ENCODE results near the gene LZTR1. TPM values are rescaled to one million over a fixed set of nuclear protein-coding genes. Genes with fewer than 3 reads are reported as not detected.
"Not testable (repeated sequence)": the region's sequence is repeated elsewhere in the genome, so short reads cannot be mapped to it uniquely, and the experiment has no call there.

Gene LZTR1
- total and polyA plus RNA-seq, 4 donors = 7.9 to 32.5 (median 13.2) TPM

DNA sequence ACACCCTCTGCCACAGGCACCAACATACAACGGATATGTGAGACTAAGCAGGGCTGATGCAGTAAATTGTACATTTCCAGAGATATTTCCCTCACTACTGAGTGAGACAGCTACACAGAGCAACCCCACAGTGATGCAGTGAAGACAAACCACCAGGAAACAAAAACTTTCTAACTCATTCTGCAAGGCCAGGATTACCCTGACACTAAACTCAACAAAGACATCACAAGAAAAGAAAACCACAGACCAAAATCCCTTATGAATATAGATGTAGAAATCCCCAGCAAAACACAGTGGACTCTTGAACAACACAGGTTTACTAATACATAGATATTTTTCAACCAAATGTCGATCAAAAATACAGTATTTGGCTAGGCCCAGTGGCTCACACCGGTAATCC lies 51.8 kb downstream of the LZTR1 start (continued):
- TF ChIP-seq, protein P1, sequence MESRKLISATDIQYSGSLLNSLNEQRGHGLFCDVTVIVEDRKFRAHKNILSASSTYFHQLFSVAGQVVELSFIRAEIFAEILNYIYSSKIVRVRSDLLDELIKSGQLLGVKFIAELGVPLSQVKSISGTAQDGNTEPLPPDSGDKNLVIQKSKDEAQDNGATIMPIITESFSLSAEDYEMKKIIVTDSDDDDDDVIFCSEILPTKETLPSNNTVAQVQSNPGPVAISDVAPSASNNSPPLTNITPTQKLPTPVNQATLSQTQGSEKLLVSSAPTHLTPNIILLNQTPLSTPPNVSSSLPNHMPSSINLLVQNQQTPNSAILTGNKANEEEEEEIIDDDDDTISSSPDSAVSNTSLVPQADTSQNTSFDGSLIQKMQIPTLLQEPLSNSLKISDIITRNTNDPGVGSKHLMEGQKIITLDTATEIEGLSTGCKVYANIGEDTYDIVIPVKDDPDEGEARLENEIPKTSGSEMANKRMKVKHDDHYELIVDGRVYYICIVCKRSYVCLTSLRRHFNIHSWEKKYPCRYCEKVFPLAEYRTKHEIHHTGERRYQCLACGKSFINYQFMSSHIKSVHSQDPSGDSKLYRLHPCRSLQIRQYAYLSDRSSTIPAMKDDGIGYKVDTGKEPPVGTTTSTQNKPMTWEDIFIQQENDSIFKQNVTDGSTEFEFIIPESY (IDR thresholded peaks at IDR 0.05) = no peak
- TF ChIP-seq RAD21 (IDR thresholded peaks at IDR 0.05) (no peak), FOXA2 (IDR thresholded peaks at IDR 0.05) (no peak), HNF4G (IDR thresholded peaks at IDR 0.05) (no peak), RXRA (IDR thresholded peaks at IDR 0.05) (no peak), TAF1 (conservative IDR thresholded peaks at IDR 0.05) (no peak), JUND (IDR thresholded peaks at IDR 0.05) (no peak)
- TF ChIP-seq, protein P2, sequence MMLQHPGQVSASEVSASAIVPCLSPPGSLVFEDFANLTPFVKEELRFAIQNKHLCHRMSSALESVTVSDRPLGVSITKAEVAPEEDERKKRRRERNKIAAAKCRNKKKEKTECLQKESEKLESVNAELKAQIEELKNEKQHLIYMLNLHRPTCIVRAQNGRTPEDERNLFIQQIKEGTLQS (IDR thresholded peaks at IDR 0.05) = no peak

DNA sequence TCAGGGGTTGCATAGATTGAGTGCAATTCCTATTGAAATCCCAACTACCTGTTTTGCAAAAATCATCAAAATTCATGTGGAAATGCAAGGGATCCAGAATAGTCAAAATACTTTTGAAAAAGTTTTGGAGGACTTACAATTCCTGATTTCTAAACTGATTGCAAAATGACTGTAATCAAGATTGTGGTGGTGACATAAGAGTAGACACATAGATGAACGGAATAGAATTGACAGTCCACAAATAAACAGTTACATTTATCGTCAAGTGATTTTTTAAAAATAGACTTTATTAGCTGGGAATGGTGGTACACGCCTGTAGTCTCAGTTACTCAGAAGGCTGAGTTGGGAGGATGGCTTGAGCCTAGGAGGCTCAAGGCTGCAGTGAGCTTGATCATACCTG lies 52.9 kb downstream of the LZTR1 start:
- DNase-seq (ENCODE audit: low spot score) = no peak
- Histone ChIP-seq H3K9me3 (ENCODE audit: control insufficient read depth in 4 of 4, low read length in 3 of 4) (no peaks in the 10 kb centered on the region), H3K27me3 (ENCODE audit: control insufficient read depth in 4 of 4, insufficient read depth in 4 of 4, low read length in 3 of 4) (no peaks in the 10 kb centered on the region), H3K4me1 (ENCODE audit: control insufficient read depth in 4 of 4, insufficient read depth in 4 of 4, low read length in 3 of 4) (no peaks in the 10 kb centered on the region), H3K4me3 (ENCODE audit: low read depth in 1 of 3, low read length in 3 of 3) (no peak overlapping the region), H3K9ac (ENCODE audit: low read depth in 1 of 2, low read length in 2 of 2) (no peak overlapping the region), H3K27ac (ENCODE audit: low read depth in 1 of 2, low read length in 2 of 2) (no peak overlapping the region), H3K36me3 (ENCODE audit: control insufficient read depth in 4 of 4, insufficient read depth in 3 of 4, low read depth in 1 of 4, low read length in 3 of 4) (no peaks in the 10 kb centered on the region)
- WGBS = 85% methylated on average over 3 of the region's 3 CpGs
- TF ChIP-seq JUND (IDR thresholded peaks at IDR 0.05) (no peak), EGR1 (IDR thresholded peaks at IDR 0.05; ENCODE audit: low read depth in 2 of 2) (no peak), FOXA1 (IDR thresholded peaks at IDR 0.05) (no peak), TAF1 (conservative IDR thresholded peaks at IDR 0.05) (no peak), SP1 (IDR thresholded peaks at IDR 0.05) (no peak)
- TF ChIP-seq, protein P3, sequence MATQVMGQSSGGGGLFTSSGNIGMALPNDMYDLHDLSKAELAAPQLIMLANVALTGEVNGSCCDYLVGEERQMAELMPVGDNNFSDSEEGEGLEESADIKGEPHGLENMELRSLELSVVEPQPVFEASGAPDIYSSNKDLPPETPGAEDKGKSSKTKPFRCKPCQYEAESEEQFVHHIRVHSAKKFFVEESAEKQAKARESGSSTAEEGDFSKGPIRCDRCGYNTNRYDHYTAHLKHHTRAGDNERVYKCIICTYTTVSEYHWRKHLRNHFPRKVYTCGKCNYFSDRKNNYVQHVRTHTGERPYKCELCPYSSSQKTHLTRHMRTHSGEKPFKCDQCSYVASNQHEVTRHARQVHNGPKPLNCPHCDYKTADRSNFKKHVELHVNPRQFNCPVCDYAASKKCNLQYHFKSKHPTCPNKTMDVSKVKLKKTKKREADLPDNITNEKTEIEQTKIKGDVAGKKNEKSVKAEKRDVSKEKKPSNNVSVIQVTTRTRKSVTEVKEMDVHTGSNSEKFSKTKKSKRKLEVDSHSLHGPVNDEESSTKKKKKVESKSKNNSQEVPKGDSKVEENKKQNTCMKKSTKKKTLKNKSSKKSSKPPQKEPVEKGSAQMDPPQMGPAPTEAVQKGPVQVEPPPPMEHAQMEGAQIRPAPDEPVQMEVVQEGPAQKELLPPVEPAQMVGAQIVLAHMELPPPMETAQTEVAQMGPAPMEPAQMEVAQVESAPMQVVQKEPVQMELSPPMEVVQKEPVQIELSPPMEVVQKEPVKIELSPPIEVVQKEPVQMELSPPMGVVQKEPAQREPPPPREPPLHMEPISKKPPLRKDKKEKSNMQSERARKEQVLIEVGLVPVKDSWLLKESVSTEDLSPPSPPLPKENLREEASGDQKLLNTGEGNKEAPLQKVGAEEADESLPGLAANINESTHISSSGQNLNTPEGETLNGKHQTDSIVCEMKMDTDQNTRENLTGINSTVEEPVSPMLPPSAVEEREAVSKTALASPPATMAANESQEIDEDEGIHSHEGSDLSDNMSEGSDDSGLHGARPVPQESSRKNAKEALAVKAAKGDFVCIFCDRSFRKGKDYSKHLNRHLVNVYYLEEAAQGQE (IDR thresholded peaks at IDR 0.05) = no peak
- TF ChIP-seq, protein P4, sequence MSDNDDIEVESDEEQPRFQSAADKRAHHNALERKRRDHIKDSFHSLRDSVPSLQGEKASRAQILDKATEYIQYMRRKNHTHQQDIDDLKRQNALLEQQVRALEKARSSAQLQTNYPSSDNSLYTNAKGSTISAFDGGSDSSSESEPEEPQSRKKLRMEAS (IDR thresholded peaks at IDR 0.05) = no peak

DNA sequence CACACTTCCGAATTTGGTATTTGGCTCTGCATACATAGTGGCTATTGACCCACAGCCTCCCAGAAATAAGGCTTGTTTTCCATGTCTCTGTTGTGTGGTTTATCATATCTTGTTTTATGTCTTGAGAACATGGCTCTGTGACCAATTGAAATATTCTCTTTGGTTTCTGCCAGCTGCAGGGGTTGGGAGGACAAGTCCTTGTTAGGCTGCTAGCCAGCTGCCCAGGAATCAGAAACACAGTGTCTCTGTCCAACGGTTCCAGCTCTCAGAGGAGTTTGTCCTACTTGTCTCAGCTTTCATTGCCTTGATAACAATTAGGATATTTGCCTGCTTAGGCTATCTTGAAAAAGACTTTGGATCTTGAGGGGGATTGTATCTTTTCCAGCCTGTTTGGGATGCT lies 56.3 kb downstream of the LZTR1 start:
- H3K27me3 ChIP-seq (ENCODE audit: control insufficient read depth in 4 of 4, insufficient read depth in 4 of 4, low read length in 3 of 4) = no peaks in the 10 kb centered on the region
- no peak for DNase-seq (ENCODE audit: low spot score)
- WGBS = 49% methylated on average over 2 of the region's 2 CpGs
- TF ChIP-seq GABPA (IDR thresholded peaks at IDR 0.05 in 1 of 2, conservative IDR thresholded peaks at IDR 0.05 in 1 of 2) (no peak), NR2F2 (IDR thresholded peaks at IDR 0.05) (peak; percentile 14)
- H3K4me3 ChIP-seq (ENCODE audit: low read depth in 1 of 3, low read length in 3 of 3) = no peak overlapping the region
- no peaks in the 10 kb centered on the region for H3K36me3 ChIP-seq (ENCODE audit: control insufficient read depth in 4 of 4, insufficient read depth in 3 of 4, low read depth in 1 of 4, low read length in 3 of 4)
- no peaks in the 10 kb centered on the region for H3K9me3 ChIP-seq (ENCODE audit: control insufficient read depth in 4 of 4, low read length in 3 of 4)
- no peak overlapping the region for H3K9ac ChIP-seq (ENCODE audit: low read depth in 1 of 2, low read length in 2 of 2)
- H3K27ac ChIP-seq (ENCODE audit: low read depth in 1 of 2, low read length in 2 of 2) = peak overlapping the region in 1 of 2 donors; percentile 3
- H3K4me1 ChIP-seq (ENCODE audit: control insufficient read depth in 4 of 4, insufficient read depth in 4 of 4, low read length in 3 of 4) = no peaks in the 10 kb centered on the region

DNA sequence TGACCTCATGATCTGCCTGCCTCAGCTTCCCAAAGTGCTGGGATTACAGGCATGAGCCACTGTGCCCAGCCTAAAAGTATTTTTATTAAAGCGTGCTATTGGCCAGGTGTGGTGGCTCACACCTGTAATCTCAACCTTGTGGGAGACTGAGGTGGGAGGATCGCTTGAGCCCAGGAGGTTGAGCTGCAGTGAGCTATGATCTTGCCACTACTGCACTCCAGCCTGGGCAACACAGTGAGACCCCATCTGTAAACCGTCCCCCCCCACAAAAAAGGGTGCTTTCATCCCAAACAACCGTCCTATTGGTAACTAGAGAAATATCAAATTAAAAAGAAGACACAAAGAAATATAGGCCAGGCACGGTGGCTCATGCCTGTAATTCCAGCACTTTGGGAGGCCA lies 57.1 kb downstream of the LZTR1 start:
- not testable (repeated sequence) for H3K27me3 ChIP-seq (ENCODE audit: control insufficient read depth in 4 of 4, insufficient read depth in 4 of 4, low read length in 3 of 4); H3K36me3 ChIP-seq (ENCODE audit: control insufficient read depth in 4 of 4, insufficient read depth in 3 of 4, low read depth in 1 of 4, low read length in 3 of 4); H3K27ac ChIP-seq (ENCODE audit: low read depth in 1 of 2, low read length in 2 of 2); H3K9ac ChIP-seq (ENCODE audit: low read depth in 1 of 2, low read length in 2 of 2); H3K4me3 ChIP-seq (ENCODE audit: low read depth in 1 of 3, low read length in 3 of 3); DNase-seq (ENCODE audit: low spot score); H3K4me1 ChIP-seq (ENCODE audit: control insufficient read depth in 4 of 4, insufficient read depth in 4 of 4, low read length in 3 of 4); H3K9me3 ChIP-seq (ENCODE audit: control insufficient read depth in 4 of 4, low read length in 3 of 4)
- 94% methylated on average over 5 of the region's 5 CpGs for WGBS

Data from liver (tissue), 9 donors.